BE2C (cell line): ENCODE data around the gene HECW1.

Experiments used
- DNase-seq: peaks from one replicate; pipeline ENCODE4 v3.0.0-alpha.2; 2020
- H3K27me3 ChIP-seq: fragments of 250-450 bp; sonication (Bioruptor Pico); 2 replicates; pipeline ENCODE4 v1.5.1; 2020; ENCODE audit warnings: mild to moderate bottlenecking
- H3K36me3 ChIP-seq: fragments of 250-450 bp; sonication (Bioruptor Pico); 2 replicates; pipeline ENCODE4 v1.5.1; 2020; ENCODE audit warnings: mild to moderate bottlenecking
- H3K4me1 ChIP-seq: fragments of 250-450 bp; sonication (Bioruptor Pico); 2 replicates; pipeline ENCODE4 v1.5.1; 2020
- H3K4me3 ChIP-seq: 2 replicates; pipeline ENCODE4 v1.5.1; 2011; ENCODE audit warnings: low read depth, low read length
- H3K9me3 ChIP-seq: fragments of 250-450 bp; sonication (Bioruptor Pico); 2 replicates; pipeline ENCODE4 v1.5.1; 2020
- TF ChIP-seq, protein P1 (sequence below): IDR thresholded peaks from 2 replicates; pipeline ENCODE4 v1.5.1; 2012; ENCODE audit warnings: mild to moderate bottlenecking, low read depth, low read length

The HECW1 gene

DNA sequence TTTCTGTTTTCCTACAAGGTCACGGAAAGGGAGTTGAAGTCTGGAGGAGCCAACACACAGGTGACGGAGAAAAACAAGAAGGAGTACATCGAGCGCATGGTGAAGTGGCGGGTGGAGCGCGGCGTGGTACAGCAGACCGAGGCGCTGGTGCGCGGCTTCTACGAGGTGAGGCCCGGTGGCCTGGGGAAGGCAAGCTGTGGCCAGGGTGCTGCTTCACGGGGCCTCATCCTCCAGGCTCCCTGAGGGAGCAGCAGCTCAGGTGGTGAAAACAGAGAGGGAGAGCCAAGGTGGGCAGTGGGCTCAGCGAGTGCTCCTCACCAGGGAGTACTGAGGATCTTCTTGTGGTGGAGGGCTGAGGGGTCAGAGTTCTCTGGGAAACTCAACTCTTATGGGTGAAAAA, 438.0 kb downstream of the HECW1 start:
- Histone ChIP-seq H3K9me3 (no peaks in the 10 kb centered on the region), H3K27me3 (no peaks in the 10 kb centered on the region; the same call in 1 of the 2 replicates), H3K4me3 (no peak overlapping the region), H3K4me1 (no peaks in the 10 kb centered on the region), H3K36me3 (no peaks in the 10 kb centered on the region)
- TF ChIP-seq, protein P1, sequence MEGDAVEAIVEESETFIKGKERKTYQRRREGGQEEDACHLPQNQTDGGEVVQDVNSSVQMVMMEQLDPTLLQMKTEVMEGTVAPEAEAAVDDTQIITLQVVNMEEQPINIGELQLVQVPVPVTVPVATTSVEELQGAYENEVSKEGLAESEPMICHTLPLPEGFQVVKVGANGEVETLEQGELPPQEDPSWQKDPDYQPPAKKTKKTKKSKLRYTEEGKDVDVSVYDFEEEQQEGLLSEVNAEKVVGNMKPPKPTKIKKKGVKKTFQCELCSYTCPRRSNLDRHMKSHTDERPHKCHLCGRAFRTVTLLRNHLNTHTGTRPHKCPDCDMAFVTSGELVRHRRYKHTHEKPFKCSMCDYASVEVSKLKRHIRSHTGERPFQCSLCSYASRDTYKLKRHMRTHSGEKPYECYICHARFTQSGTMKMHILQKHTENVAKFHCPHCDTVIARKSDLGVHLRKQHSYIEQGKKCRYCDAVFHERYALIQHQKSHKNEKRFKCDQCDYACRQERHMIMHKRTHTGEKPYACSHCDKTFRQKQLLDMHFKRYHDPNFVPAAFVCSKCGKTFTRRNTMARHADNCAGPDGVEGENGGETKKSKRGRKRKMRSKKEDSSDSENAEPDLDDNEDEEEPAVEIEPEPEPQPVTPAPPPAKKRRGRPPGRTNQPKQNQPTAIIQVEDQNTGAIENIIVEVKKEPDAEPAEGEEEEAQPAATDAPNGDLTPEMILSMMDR: no peak
- DNase-seq: no peak

DNA sequence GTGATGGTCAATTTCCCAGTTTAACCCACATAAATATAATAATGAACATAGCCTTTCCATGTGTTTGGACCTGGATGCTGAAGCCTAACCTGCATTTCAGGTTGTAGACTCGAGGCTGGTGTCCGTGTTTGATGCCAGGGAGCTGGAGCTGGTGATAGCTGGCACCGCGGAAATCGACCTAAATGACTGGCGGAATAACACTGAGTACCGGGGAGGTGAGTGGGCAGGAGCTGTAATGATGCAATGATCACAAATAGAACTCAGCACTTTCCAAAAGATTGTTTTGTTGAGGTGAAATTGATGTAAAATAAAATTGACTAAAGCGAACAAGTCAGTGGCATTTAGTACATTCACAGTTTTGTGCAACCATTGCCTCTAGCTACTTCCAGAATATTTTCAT, 439.7 kb downstream of the HECW1 start:
- TF ChIP-seq, protein P1: no peak
- Histone ChIP-seq H3K36me3 (no peaks in the 10 kb centered on the region), H3K27me3 (no peaks in the 10 kb centered on the region; the same call in 1 of the 2 replicates), H3K9me3 (no peaks in the 10 kb centered on the region), H3K4me3 (no peak overlapping the region), H3K4me1 (no peaks in the 10 kb centered on the region)
- DNase-seq: no peak

DNA sequence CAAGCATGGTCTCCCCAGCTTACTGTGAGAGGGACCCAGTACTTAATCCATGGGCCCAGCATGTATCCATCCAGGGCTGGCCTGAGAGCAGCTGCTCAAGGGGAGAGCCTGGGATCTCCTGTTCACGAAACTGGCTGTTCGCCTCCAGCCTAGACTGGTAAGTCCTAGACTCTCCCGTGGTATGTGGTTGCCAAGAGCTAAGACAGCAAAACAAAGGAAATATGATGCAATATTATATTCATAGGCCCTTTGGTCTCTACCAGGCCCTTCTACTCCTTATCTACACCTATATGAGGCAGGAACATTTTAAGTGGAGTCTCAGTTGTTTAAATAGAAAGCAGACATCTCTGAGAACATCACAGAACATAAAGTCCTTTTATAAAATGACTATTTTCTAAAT, 441.6 kb downstream of the HECW1 start:
- TF ChIP-seq, protein P1: no peak
- Histone ChIP-seq H3K36me3 (no peaks in the 10 kb centered on the region), H3K27me3 (no peaks in the 10 kb centered on the region; the same call in 1 of the 2 replicates), H3K9me3 (no peaks in the 10 kb centered on the region), H3K4me3 (no peak overlapping the region), H3K4me1 (no peaks in the 10 kb centered on the region)
- DNase-seq: no peak

DNA sequence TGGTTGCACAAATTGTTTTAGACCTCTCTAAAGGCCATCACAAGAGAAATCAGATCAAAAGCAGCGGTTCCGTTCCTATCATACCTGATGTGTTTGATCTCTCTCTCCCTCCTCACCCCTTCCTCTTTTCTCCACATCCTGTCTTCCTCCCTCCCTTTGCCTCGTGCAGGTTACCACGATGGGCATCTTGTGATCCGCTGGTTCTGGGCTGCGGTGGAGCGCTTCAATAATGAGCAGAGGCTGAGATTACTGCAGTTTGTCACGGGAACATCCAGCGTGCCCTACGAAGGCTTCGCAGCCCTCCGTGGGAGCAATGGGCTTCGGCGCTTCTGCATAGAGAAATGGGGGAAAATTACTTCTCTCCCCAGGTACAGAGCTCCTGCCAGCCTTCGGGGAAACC, 442.0 kb downstream of the HECW1 start:
- TF ChIP-seq, protein P1: no peak
- no peak for DNase-seq
- no peaks in the 10 kb centered on the region for H3K4me1 ChIP-seq
- no peak overlapping the region for H3K4me3 ChIP-seq
- no peaks in the 10 kb centered on the region; the same call in 1 of the 2 replicates for H3K27me3 ChIP-seq
- H3K9me3 ChIP-seq: no peaks in the 10 kb centered on the region
- no peaks in the 10 kb centered on the region for H3K36me3 ChIP-seq

DNA sequence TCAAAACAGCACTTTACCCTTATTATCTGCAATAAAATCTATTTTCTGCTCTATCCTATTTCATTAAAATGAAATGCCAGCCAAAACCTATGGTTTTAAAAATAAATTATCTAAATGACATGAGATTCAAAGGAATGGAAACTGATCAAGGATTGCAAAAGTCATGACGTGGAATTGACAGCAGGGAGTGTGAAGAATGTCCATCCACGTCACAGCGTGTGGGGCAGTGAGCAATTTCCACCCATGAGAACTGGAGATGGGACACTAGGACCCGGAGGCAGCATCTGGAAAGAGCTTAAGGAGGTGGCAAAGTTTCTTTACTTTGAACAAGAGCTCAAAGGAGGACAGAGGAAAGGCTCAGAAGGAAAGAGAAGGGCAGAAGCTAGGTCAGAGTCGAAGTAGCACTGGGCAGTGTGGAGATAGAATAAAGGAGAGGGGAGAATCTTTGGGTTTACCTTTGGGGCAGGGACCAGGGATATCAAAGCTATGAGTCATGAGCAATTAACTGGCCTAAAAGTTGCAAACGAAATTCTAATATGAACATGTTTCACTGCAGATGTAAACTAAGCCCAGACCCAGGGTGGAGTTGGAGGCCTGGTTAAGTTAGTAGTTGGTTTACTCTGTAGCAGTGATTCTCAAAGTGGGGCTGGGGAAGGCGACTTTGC, 445.5 kb downstream of the HECW1 start:
- H3K4me1 ChIP-seq: no peaks in the 10 kb centered on the region
- TF ChIP-seq, protein P1: no peak
- no peaks in the 10 kb centered on the region for H3K9me3 ChIP-seq
- H3K36me3 ChIP-seq: no peaks in the 10 kb centered on the region
- H3K27me3 ChIP-seq: no peaks in the 10 kb centered on the region
- no peak overlapping the region for H3K4me3 ChIP-seq
- no peak for DNase-seq

DNA sequence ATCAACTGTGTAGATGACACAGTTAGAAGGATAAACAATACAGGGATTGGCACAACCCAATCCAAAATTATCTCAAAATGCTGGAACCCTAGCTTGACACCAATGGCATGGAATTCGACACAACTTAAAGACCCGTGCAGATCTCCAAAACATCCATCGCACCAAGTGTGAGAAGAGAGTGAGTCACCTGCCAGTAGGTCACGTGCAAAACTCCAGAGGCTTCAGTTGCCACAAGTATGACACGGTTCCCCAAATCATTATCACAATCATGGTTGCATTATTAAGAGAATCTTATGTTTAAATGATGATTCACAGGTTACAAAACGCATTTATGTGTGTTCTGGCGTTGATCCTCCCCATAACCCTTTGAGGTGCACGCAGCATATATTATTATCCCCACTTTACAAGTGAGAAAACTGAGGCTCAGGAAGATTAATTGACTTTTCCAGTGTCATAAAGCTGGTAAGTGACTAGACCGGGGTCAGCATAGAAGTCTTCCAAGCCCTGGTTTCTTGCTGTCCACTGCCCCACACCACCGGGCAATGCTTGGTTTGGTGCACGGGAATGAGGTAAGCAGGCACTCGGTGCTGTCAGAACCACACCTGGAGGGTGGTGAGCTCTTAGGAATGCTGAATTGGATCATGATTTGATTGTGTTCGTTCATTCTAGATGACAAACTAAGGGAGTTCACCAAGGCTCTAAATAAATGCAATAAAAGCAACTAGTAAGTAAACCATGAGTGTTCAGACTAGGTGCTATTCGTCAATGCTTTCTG, 446.9 kb downstream of the HECW1 start:
- Histone ChIP-seq H3K27me3 (no peaks in the 10 kb centered on the region), H3K9me3 (no peaks in the 10 kb centered on the region), H3K4me3 (no peak overlapping the region), H3K36me3 (no peaks in the 10 kb centered on the region), H3K4me1 (no peaks in the 10 kb centered on the region)
- DNase-seq: no peak
- TF ChIP-seq, protein P1: no peak
